ENCODE data around the gene SERPINA7. TPM values are rescaled to one million over a fixed set of nuclear protein-coding genes. Genes with fewer than 3 reads are reported as not detected.

Gene SERPINA7
- total and polyA plus RNA-seq, 2 of the 8 experiments (the other 6 are each of a cell fraction or from before 2014, with no cell fraction given) = not detected

DNA sequence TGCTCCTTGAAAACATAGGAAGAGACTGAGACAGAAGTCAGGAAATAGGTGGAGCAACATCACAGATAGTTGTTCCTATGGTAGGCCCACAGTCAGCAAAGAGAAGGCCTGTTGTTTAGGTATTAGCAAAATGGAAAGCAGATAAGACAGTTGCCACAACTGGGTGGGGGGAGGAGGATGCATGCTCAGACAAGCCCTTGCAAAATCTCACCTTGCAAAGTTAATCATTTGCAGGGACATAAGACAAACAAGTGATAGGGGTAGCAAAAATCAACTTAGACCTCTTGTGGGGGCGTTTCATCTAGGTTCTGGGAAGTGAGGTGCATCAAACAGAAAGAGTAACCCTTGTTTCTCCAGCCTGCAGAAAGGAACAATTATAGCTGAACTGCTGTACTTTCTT, 30.7 kb downstream of the SERPINA7 start:
- Histone ChIP-seq H2BK15ac (ENCODE audit: low read length) (no peak overlapping the region), H3K14ac (ENCODE audit: insufficient read length) (no peak overlapping the region), H3K18ac (ENCODE audit: extremely low read depth, low read length) (no peak overlapping the region), H3K36me3 (ENCODE audit: control insufficient read depth in 2 of 4, insufficient read depth in 4 of 4, low read length in 3 of 4) (no peaks in the 10 kb centered on the region), H3K4me2 (ENCODE audit: insufficient read depth in 1 of 2, low read depth in 2 of 2, low read length in 2 of 2) (no peak overlapping the region), H3K4me3 (ENCODE audit: extremely low read depth in 1 of 4, insufficient read depth in 2 of 4, low read depth in 3 of 4, low read length in 4 of 4) (no peak overlapping the region), H4K8ac (ENCODE audit: extremely low read depth, insufficient read depth, low read length) (no peak overlapping the region), H3K9me3 (ENCODE audit: insufficient read depth in 2 of 2, low read depth in 1 of 2, low read length in 1 of 2) (peaks cover 0 to 7% of the 10 kb centered on the region in 2 experiments; a peak in 2 of 4 replicates), H4K91ac (replicated peaks; ENCODE audit: insufficient read length, low read length) (no peak overlapping the region), H4K5ac (ENCODE audit: insufficient read length, low read depth, low read length) (no peak overlapping the region), H2AK5ac (ENCODE audit: low read depth, low read length) (no peak overlapping the region), H3K4me1 (replicated peaks in 1 of 4; ENCODE audit: control insufficient read depth in 3 of 4, insufficient read depth in 4 of 4, low read length in 3 of 4) (no peaks in the 10 kb centered on the region), H3K27me3 (replicated peaks in 1 of 4; ENCODE audit: control insufficient read depth in 3 of 4, extremely low read depth in 1 of 4, insufficient read depth in 3 of 4, low read length in 3 of 4) (no peaks in the 10 kb centered on the region), H3K79me1 (ENCODE audit: low read depth, low read length) (no peaks in the 10 kb centered on the region), H2AFZ (ENCODE audit: low read length) (no peak overlapping the region), H3K79me2 (ENCODE audit: control insufficient read depth in 1 of 2, insufficient read depth in 2 of 2, low read length in 2 of 2) (no peaks in the 10 kb centered on the region), H4K20me1 (replicated peaks in 1 of 2; ENCODE audit: control insufficient read depth in 1 of 2, insufficient read depth in 2 of 2, low read length in 2 of 2) (no peaks in the 10 kb centered on the region), H3K23ac (ENCODE audit: insufficient read length) (no peak overlapping the region), H2BK5ac (ENCODE audit: low read depth, low read length) (no peak overlapping the region), H2BK120ac (replicated peaks; ENCODE audit: low read depth, low read length) (no peak overlapping the region), H3K56ac (replicated peaks; ENCODE audit: insufficient read length, low read depth, low read length) (no peak overlapping the region), H3K27ac (ENCODE audit: low read depth, low read length) (no peak overlapping the region), H3K23me2 (ENCODE audit: low read depth, low read length) (no peaks in the 10 kb centered on the region), H3K9ac (replicated peaks in 1 of 4; ENCODE audit: extremely low read depth in 1 of 4, low read depth in 3 of 4, low read length in 3 of 4) (no peak overlapping the region), H2BK20ac (ENCODE audit: low read length) (no peak overlapping the region), H2BK12ac (ENCODE audit: low read depth, low read length) (no peak overlapping the region), H3K4ac (replicated peaks; ENCODE audit: insufficient read length, low read depth, low read length) (no peak overlapping the region)
- POLR2A ChIA-PET (ENCODE audit: partially characterized antibody) = no interaction called here
- WGBS, 2 experiments (ENCODE audit: extremely low coverage in 1 of 2, insufficient coverage in 1 of 2, insufficient read length in 1 of 2, insufficient replicate concordance in 2 of 2, low coverage in 1 of 2, low lambda C conversion rate in 2 of 2, missing lambda C conversion rate in 1 of 2) = 53% methylated on average over 1 of the region's 1 CpG; no CpG with 5 or more reads in 1 of the 2 experiments
- CTCF ChIA-PET (ENCODE audit: partially characterized antibody) = no interaction called here
- DNase-seq (ENCODE audit: low read depth in 1 of 2, low spot score in 2 of 2) (no peak), FAIRE-seq (no peak)
- TF ChIP-seq HDAC6 (IDR thresholded peaks at IDR 0.05; ENCODE audit: low read depth, low read length) (no peak), TEAD4 (IDR thresholded peaks at IDR 0.05; ENCODE audit: low read depth, low read length) (no peak), EZH2 (IDR thresholded peaks at IDR 0.05; ENCODE audit: low read depth, low read length, severe bottlenecking) (no peak), HDAC2 (IDR thresholded peaks at IDR 0.05; ENCODE audit: borderline replicate concordance in 1 of 2, low read depth in 2 of 2, low read length in 2 of 2) (no peak), SAP30 (IDR thresholded peaks at IDR 0.05; ENCODE audit: insufficient read depth, insufficient replicate concordance, low read length) (no peak), NANOG (IDR thresholded peaks at IDR 0.05; ENCODE audit: insufficient read depth, low read depth, low read length, poor library complexity, severe bottlenecking) (no peak), SIX5 (IDR thresholded peaks at IDR 0.05; ENCODE audit: low read depth, low read length) (no peak), JUND (IDR thresholded peaks at IDR 0.05; ENCODE audit: low read length) (no peak), KDM5A (IDR thresholded peaks at IDR 0.05; ENCODE audit: low read length) (no peak)
- TF ChIP-seq, protein P1, sequence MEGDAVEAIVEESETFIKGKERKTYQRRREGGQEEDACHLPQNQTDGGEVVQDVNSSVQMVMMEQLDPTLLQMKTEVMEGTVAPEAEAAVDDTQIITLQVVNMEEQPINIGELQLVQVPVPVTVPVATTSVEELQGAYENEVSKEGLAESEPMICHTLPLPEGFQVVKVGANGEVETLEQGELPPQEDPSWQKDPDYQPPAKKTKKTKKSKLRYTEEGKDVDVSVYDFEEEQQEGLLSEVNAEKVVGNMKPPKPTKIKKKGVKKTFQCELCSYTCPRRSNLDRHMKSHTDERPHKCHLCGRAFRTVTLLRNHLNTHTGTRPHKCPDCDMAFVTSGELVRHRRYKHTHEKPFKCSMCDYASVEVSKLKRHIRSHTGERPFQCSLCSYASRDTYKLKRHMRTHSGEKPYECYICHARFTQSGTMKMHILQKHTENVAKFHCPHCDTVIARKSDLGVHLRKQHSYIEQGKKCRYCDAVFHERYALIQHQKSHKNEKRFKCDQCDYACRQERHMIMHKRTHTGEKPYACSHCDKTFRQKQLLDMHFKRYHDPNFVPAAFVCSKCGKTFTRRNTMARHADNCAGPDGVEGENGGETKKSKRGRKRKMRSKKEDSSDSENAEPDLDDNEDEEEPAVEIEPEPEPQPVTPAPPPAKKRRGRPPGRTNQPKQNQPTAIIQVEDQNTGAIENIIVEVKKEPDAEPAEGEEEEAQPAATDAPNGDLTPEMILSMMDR (IDR thresholded peaks at IDR 0.05; ENCODE audit: control extremely low read depth in 1 of 3, insufficient read depth in 1 of 3, low read depth in 1 of 3, low read length in 3 of 3) = no peak
